Osteocyte (in vitro differentiated cells): ENCODE measurements around the gene PPP1R13B. TPM values are rescaled to one million over a fixed set of nuclear protein-coding genes. Genes with fewer than 3 reads are reported as not detected.

Experiments used
- DNase-seq: peaks from one replicate; pipeline ENCODE4 v3.0.0; 2021; ENCODE audit warnings: mixed read lengths; ENCODE audit not compliant: unreplicated experiment; ENCODE audit errors: extremely low spot score
- H3K27ac Mint-ChIP-seq: one replicate; pipeline ENCODE4 v1.8.0; 2021; ENCODE audit warnings: mild to moderate bottlenecking, mixed read lengths; ENCODE audit not compliant: unreplicated experiment
- H3K27me3 Mint-ChIP-seq: one replicate; pipeline ENCODE4 v1.8.0; 2021; ENCODE audit warnings: mixed read lengths; ENCODE audit not compliant: unreplicated experiment
- H3K36me3 Mint-ChIP-seq: one replicate; pipeline ENCODE4 v1.8.0; 2021; ENCODE audit warnings: mixed read lengths; ENCODE audit not compliant: unreplicated experiment
- H3K4me1 Mint-ChIP-seq: one replicate; pipeline ENCODE4 v1.8.0; 2021; ENCODE audit warnings: mixed read lengths; ENCODE audit not compliant: unreplicated experiment
- H3K4me3 Mint-ChIP-seq: one replicate; pipeline ENCODE4 v1.8.0; 2021; ENCODE audit warnings: mild to moderate bottlenecking, moderate library complexity, mixed read lengths; ENCODE audit not compliant: unreplicated experiment
- H3K9me3 Mint-ChIP-seq: one replicate; pipeline ENCODE4 v1.8.0; 2021; ENCODE audit warnings: mixed read lengths; ENCODE audit not compliant: unreplicated experiment
- total RNA-seq: library from RNA; stranded (reverse); gene quantifications from 2 replicates; pipeline ENCODE4 v1.2.1, GENCODE V29; 2021
- TF ChIP-seq, protein P1 (sequence below): fragments of 200-600 bp; sonication (generic); IDR thresholded peaks from 2 replicates; pipeline ENCODE4 v1.5.0; 2021; ENCODE audit warnings: antibody characterized with exemption, mild to moderate bottlenecking, moderate library complexity

The PPP1R13B gene
- total RNA-seq, 1 donor from 2014 or later: 7.9 TPM

DNA sequence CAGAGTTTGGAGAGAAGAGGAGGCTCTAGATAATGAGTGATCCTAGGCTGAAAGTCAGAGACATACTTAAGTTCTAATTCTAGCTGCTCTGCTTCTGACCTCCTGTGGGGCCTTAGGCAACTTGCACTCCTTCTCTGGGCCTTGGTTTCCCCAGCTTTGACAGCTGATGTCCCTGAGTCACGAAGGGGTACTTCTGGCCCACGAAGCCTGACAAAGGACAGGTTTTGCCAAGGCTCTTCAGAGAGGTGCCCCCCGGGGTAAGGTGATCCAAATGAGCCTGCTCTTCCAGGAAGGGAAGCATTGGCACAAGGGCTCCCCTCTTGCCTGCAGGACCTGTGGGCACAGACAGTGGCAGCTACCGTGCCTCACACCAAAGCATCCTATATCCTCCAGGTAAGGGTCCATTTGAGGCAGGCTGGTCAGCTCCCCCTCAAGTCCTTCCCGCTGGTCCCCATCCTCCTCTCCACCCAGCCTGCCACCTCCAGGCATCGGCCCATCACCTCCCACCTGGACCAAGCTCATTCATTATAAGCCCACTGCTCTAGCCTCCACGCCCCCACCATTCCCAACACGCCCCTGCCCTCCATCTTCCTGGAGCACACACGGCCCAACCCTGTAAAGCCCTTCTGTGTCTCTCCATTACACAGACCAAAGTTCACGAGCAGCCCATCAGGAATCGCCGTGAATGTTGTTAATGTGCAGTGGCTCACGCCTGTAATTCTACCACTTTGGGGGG is 1.9 kb upstream of the PPP1R13B start:
- Mint-ChIP-seq H3K27ac (no peak overlapping the region), H3K4me1 (peaks cover 10% of the 10 kb centered on the region), H3K9me3 (no peaks in the 10 kb centered on the region), H3K36me3 (no peaks in the 10 kb centered on the region), H3K27me3 (peaks cover 21% of the 10 kb centered on the region), H3K4me3 (peak overlapping the region; percentile 64)
- no peak for DNase-seq
- TF ChIP-seq, protein P1, sequence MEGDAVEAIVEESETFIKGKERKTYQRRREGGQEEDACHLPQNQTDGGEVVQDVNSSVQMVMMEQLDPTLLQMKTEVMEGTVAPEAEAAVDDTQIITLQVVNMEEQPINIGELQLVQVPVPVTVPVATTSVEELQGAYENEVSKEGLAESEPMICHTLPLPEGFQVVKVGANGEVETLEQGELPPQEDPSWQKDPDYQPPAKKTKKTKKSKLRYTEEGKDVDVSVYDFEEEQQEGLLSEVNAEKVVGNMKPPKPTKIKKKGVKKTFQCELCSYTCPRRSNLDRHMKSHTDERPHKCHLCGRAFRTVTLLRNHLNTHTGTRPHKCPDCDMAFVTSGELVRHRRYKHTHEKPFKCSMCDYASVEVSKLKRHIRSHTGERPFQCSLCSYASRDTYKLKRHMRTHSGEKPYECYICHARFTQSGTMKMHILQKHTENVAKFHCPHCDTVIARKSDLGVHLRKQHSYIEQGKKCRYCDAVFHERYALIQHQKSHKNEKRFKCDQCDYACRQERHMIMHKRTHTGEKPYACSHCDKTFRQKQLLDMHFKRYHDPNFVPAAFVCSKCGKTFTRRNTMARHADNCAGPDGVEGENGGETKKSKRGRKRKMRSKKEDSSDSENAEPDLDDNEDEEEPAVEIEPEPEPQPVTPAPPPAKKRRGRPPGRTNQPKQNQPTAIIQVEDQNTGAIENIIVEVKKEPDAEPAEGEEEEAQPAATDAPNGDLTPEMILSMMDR: no peak

DNA sequence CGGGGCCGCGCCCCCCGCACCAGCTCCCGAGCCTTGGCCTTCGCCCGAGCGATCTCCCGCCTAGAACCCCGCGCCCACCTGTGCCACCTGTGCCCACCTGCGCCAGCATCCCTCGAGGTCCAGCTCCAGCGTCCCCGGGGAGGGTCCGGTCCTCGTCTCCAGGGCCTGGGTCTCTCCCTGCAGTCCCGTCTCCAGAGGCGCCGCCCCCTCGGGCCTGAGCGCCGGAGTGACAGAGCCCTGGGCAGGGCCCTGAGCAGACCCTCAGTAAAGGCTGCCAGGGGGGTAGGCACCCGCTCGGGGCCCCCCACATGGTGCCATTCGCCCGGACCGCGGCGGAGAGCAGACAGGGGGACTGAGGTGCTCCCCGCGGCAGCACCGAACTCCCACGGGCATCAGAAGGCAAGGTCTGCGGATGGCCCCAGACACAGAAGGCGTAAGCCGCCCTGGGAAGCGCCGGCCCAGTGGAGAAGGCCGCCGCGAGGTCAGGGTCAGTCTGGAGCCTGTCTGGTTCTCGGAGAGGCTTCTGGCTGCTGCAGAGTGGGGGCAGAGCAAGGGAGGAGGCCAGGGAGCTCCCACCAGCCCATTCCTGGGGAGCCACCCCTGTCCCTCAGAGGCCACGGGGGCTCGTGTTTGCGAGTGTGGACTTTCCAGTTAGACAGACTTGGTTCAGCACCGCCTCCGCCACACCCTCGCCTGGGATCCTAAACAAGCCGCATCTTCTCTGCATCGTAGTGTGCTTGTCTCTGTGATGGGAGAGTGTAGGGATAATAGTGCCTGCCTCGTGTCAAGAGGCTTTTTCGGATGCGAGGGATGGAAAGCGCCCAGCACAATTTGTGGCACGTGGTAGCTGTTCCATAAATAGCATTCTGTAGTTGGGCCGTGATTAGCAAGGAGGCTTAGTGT is 1.1 kb upstream of the PPP1R13B start:
- H3K4me1 Mint-ChIP-seq: peaks cover 10% of the 10 kb centered on the region
- peaks cover 21% of the 10 kb centered on the region for H3K27me3 Mint-ChIP-seq
- no peak for DNase-seq
- no peak overlapping the region for H3K27ac Mint-ChIP-seq
- peak overlapping the region; percentile 64 for H3K4me3 Mint-ChIP-seq
- peaks cover under 1% of the 10 kb centered on the region for H3K36me3 Mint-ChIP-seq
- H3K9me3 Mint-ChIP-seq: no peaks in the 10 kb centered on the region
- TF ChIP-seq, protein P1: no peak

DNA sequence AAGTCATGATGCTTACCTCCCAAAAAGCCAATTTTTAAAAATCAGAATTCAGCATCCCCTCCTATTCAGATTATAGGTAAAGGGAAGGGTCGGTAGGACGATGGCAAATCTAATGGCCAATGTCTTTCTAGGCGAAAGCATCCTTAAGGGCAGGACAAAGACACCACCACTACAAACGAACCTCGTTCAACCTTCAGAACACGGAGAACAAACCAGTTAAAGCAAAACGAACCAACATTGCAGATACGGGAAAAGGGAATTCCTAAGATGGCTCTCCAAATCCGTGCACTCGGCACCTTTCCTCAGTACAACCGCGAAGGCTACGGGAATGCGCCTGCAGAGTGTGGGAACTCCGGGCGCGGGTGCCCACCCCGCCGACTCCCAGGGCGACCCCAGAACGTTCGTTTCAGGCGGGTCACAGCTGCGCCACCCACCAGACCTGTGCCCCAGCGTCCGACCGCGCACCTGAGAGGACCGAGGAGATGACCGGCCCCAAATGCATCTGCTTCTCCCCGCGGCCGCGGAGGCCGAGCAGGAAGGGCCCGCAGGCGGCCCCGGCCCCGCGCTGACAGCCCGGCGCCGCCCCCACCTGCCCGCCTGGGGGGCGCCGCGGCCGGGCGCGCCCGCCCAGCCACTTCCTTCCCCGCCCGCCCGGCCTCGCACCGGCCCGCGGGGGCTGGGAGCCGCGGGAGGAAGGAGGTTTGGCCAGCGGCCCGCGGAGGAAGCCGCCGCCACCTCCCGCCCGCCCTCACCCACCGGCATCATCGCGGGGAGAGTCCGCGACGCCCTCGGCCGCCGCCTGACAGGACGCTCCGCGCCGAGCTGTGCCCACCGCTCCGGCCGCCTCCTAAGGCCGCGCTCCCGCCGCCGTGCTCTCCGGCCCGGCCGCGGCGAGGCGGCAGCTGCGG is 578 bp downstream of the PPP1R13B start:
- H3K36me3 Mint-ChIP-seq: peaks cover 2% of the 10 kb centered on the region
- peak overlapping the region; percentile 80 for H3K4me3 Mint-ChIP-seq
- no peak for DNase-seq
- H3K9me3 Mint-ChIP-seq: no peaks in the 10 kb centered on the region
- H3K4me1 Mint-ChIP-seq: peaks cover 10% of the 10 kb centered on the region
- TF ChIP-seq, protein P1: no peak
- H3K27me3 Mint-ChIP-seq: peaks cover 18% of the 10 kb centered on the region
- H3K27ac Mint-ChIP-seq: no peak overlapping the region

DNA sequence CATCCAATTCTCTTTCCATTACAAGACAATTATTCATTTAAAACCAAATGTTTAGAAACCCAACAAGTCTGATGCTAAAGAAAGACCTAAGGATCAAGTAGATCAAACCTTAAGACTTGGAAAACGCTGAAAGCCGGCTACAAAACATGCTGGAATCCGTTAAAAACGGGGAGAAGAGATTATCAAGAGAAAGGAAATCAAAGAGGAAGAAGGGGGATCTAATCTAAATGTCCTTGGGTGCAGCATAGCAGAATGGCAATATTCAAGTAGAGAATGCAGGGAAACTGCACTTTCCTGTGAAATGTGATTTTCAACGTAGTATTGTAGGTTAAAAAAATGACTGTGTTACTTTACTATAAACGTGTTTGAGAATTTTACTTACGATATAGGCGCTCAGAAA is 1.3 kb downstream of the PPP1R13B start:
- TF ChIP-seq, protein P1: no peak
- no peak overlapping the region for H3K27ac Mint-ChIP-seq

More for the DNA sequence above, 1.3 kb downstream of the PPP1R13B start:
- Mint-ChIP-seq H3K4me3 (peak overlapping the region; percentile 80), H3K27me3 (peaks cover 18% of the 10 kb centered on the region), H3K4me1 (peaks cover 10% of the 10 kb centered on the region), H3K36me3 (peaks cover 2% of the 10 kb centered on the region), H3K9me3 (no peaks in the 10 kb centered on the region)
- DNase-seq: no peak
